Neural progenitor cell (in vitro differentiated cells): Measurements from ENCODE around the gene TNIK.

Experiments used
- EZH2 ChIP-seq: fragments of 200-600 bp; sonication (generic); IDR thresholded peaks from 2 replicates; pipeline ENCODE4 v1.6.1; 2017; ENCODE audit warnings: antibody characterized with exemption, mild to moderate bottlenecking, moderate library complexity
- EZH2phosphoT487 ChIP-seq: fragments of 200-600 bp; sonication (generic); IDR thresholded peaks from 2 replicates; pipeline ENCODE4 v1.6.1; 2017; ENCODE audit warnings: antibody characterized with exemption
- TF ChIP-seq, protein P1 (sequence below): fragments of 200-600 bp; sonication (generic); IDR thresholded peaks from 2 replicates; pipeline ENCODE4 v1.5.1; 2017; ENCODE audit warnings: antibody characterized with exemption, mild to moderate bottlenecking

DNA sequence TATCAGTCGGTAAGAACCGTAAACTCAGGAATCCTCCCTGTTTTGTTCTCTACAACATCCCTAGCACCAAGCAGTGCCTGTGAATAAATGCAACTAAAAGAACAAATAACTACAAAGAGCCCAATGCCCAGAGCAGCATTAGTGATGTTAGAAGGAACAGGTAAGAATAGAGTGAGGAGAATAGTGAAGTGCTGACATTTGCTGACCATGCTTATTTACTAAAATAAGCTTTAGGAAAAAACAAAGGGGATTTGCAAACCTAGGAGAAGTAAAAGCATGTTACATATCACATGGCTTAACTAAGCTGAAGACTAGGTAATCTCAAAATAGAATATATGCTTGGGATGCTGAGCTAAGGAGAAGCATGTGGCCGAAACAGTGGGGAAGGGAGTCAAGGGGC is 247.6 kb downstream of the TNIK start:
- TF ChIP-seq, protein P1, sequence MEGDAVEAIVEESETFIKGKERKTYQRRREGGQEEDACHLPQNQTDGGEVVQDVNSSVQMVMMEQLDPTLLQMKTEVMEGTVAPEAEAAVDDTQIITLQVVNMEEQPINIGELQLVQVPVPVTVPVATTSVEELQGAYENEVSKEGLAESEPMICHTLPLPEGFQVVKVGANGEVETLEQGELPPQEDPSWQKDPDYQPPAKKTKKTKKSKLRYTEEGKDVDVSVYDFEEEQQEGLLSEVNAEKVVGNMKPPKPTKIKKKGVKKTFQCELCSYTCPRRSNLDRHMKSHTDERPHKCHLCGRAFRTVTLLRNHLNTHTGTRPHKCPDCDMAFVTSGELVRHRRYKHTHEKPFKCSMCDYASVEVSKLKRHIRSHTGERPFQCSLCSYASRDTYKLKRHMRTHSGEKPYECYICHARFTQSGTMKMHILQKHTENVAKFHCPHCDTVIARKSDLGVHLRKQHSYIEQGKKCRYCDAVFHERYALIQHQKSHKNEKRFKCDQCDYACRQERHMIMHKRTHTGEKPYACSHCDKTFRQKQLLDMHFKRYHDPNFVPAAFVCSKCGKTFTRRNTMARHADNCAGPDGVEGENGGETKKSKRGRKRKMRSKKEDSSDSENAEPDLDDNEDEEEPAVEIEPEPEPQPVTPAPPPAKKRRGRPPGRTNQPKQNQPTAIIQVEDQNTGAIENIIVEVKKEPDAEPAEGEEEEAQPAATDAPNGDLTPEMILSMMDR: no peak
- TF ChIP-seq EZH2 (no peak), EZH2phosphoT487 (no peak)
